Nephron progenitor cell (in vitro differentiated cells): Measurements from ENCODE around the gene MICA.
"Not testable (repeated sequence)": the region's sequence is repeated elsewhere in the genome, so short reads cannot be mapped to it uniquely, and the experiment has no call there.

Source experiments
- DNase-seq: peaks from one replicate; pipeline ENCODE4 v3.0.0; 2021
- H3K27ac Mint-ChIP-seq: 2 replicates; pipeline ENCODE4 v1.8.0; 2021; ENCODE audit warnings: mild to moderate bottlenecking, moderate library complexity, mixed read lengths
- H3K27me3 Mint-ChIP-seq: 2 replicates; pipeline ENCODE4 v1.8.0; 2021; ENCODE audit warnings: mild to moderate bottlenecking, low read depth, mixed read lengths; ENCODE audit not compliant: poor library complexity
- H3K36me3 Mint-ChIP-seq: 2 replicates; pipeline ENCODE4 v1.8.0; 2021; ENCODE audit warnings: low read depth, mixed read lengths
- H3K4me1 Mint-ChIP-seq: 2 replicates; pipeline ENCODE4 v1.8.0; 2021; ENCODE audit warnings: mixed read lengths
- H3K4me3 Mint-ChIP-seq: 2 replicates; pipeline ENCODE4 v1.8.0; 2021; ENCODE audit warnings: mild to moderate bottlenecking, moderate library complexity, mixed read lengths
- H3K9me3 Mint-ChIP-seq: 2 replicates; pipeline ENCODE4 v1.8.0; 2021; ENCODE audit warnings: mild to moderate bottlenecking, moderate library complexity, mixed read lengths
- CTCF ChIP-seq: fragments of 200-600 bp; sonication (generic); IDR thresholded peaks from 2 replicates; pipeline ENCODE4 v1.5.0; 2021; ENCODE audit warnings: antibody characterized with exemption

MICA gene

GRCh38 chr6:31386099-31386498 is 17.3 kb upstream of the MICA start:
- Mint-ChIP-seq H3K4me3 (no peak overlapping the region), H3K27ac (no peak overlapping the region)

GRCh38 chr6:31386977-31387376 is 16.4 kb upstream of the MICA start:
- H3K4me3 Mint-ChIP-seq = peak overlapping the region; percentile 51

More at GRCh38 chr6:31386099-31386498, 17.3 kb upstream of the MICA start:
- Mint-ChIP-seq H3K4me1 (peaks cover 38% of the 10 kb centered on the region), H3K27me3 (peaks cover 21% of the 10 kb centered on the region), H3K9me3 (no peaks in the 10 kb centered on the region), H3K36me3 (no peaks in the 10 kb centered on the region)
- no peak for TF ChIP-seq CTCF
- no peak for DNase-seq

GRCh38 chr6:31388916-31389801 is 14.2 kb upstream of the MICA start:
- DNase-seq, H3K27ac Mint-ChIP-seq, H3K4me3 Mint-ChIP-seq, H3K36me3 Mint-ChIP-seq, H3K9me3 Mint-ChIP-seq: not testable (repeated sequence)
- H3K27me3 Mint-ChIP-seq = peaks cover 13% of the 10 kb centered on the region
- H3K4me1 Mint-ChIP-seq = peaks cover 36% of the 10 kb centered on the region

More at GRCh38 chr6:31386977-31387376, 16.4 kb upstream of the MICA start:
- Mint-ChIP-seq H3K27ac (peak overlapping the region; percentile 82), H3K9me3 (no peaks in the 10 kb centered on the region), H3K4me1 (peaks cover 32% of the 10 kb centered on the region), H3K36me3 (no peaks in the 10 kb centered on the region), H3K27me3 (peaks cover 15% of the 10 kb centered on the region)
- DNase-seq = peak; percentile 49
- TF ChIP-seq CTCF = no peak

DNA sequence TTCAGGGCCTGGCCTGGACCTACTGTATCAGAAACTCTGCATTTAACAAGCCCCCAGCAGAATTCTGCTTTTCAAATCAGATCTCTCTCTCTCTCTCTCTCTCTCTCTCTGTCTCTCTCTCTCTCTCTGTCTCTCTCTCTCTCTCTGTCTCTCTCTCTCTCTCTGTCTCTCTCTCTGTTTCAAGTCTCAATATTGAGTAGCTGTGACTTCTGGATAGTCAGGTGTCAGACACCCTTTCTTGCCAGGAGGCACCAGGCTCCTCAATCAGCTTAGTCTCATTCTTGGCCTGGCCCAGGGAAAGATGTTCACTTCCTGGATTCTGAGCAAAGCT is 13.6 kb upstream of the MICA start:
- Mint-ChIP-seq H3K27me3 (peaks cover 12% of the 10 kb centered on the region), H3K4me1 (peaks cover 40% of the 10 kb centered on the region)
- H3K4me3 Mint-ChIP-seq, H3K9me3 Mint-ChIP-seq, DNase-seq, H3K27ac Mint-ChIP-seq, H3K36me3 Mint-ChIP-seq: not testable (repeated sequence)

GRCh38 chr6:31393932-31394331 is 9.5 kb upstream of the MICA start:
- Mint-ChIP-seq H3K4me1 (peaks cover 15% of the 10 kb centered on the region), H3K36me3 (no peaks in the 10 kb centered on the region), H3K9me3 (no peaks in the 10 kb centered on the region), H3K27me3 (peaks cover 13% of the 10 kb centered on the region), H3K4me3 (no peak overlapping the region), H3K27ac (peak overlapping the region; percentile 13)
- TF ChIP-seq CTCF = no peak
- DNase-seq = no peak

GRCh38 chr6:31394381-31394780 is 9.0 kb upstream of the MICA start:
- peaks cover 15% of the 10 kb centered on the region for H3K27me3 Mint-ChIP-seq
- no peak overlapping the region for H3K27ac Mint-ChIP-seq
- peaks cover 2% of the 10 kb centered on the region for H3K36me3 Mint-ChIP-seq
- H3K4me3 Mint-ChIP-seq = no peak overlapping the region
- TF ChIP-seq CTCF = no peak
- no peak for DNase-seq
- H3K4me1 Mint-ChIP-seq = peaks cover 16% of the 10 kb centered on the region
- peaks cover 1% of the 10 kb centered on the region for H3K9me3 Mint-ChIP-seq

DNA sequence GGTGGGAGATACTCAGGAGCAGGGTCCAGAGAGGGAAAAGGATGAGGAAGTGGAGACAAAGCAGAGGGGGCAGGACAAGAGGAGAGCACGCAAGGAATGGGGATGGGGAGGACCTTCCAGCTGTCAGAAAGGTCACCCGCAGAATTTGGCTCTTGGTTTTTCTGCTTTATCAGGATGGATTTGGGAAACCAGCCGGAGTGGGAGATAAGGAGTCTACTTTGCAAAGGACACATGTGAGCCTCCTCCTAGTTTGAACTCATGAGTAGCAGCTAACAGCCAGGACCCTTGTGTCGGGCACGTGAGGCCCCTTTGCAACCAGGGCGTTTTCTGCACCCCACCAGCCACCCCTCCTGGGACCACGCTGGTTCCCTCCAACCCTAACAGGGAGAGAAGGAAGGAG is 7.6 kb upstream of the MICA start:
- Mint-ChIP-seq H3K27me3 (peaks cover 29% of the 10 kb centered on the region), H3K9me3 (peaks cover 4% of the 10 kb centered on the region)

More for the DNA sequence above, 7.6 kb upstream of the MICA start:
- no peak for TF ChIP-seq CTCF
- no peak overlapping the region for H3K27ac Mint-ChIP-seq
- H3K4me1 Mint-ChIP-seq = peaks cover 21% of the 10 kb centered on the region
- no peak overlapping the region for H3K4me3 Mint-ChIP-seq
- no peak for DNase-seq
- peaks cover 5% of the 10 kb centered on the region for H3K36me3 Mint-ChIP-seq
